ENCODE data around the gene ZNF333. TPM values are rescaled to one million over a fixed set of nuclear protein-coding genes. Genes with fewer than 3 reads are reported as not detected.
"Not testable (repeated sequence)": the region's sequence is repeated elsewhere in the genome, so short reads cannot be mapped to it uniquely, and the experiment has no call there.

Gene ZNF333
- total RNA-seq, 4 donors from 2014 or later: 8.7 to 43.1 (median 16.8) TPM

DNA sequence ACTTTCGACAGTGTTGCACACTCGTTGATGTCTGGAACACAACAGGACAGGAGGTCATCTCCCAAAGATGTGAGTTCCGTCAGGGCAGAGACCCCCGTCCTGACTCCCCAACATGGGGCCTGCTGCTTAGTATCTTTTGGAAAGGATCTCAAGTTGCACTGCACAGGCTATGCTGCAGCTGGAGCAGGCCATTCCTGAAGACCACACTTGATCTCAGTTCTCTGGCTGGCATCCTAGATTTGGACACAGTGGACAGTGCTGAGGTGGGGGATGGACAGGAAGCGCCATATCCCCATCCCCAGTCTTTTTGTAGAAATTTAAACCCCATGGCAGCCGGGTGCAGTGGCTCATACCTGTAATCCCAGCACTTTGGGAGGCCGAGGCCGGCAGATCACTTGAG, 82.6 kb downstream of the ZNF333 start:
- WGBS: 90% methylated on average over 5 of the region's 8 CpGs
- no peaks in the 10 kb centered on the region for H3K9me3 ChIP-seq
- H3K27ac ChIP-seq: no peak overlapping the region
- H3K36me3 ChIP-seq: peaks cover 6% of the 10 kb centered on the region
- H3K4me3 ChIP-seq: no peak overlapping the region
- TF ChIP-seq POLR2AphosphoS5 (IDR thresholded peaks at IDR 0.05): no peak
- TF ChIP-seq, protein P1, sequence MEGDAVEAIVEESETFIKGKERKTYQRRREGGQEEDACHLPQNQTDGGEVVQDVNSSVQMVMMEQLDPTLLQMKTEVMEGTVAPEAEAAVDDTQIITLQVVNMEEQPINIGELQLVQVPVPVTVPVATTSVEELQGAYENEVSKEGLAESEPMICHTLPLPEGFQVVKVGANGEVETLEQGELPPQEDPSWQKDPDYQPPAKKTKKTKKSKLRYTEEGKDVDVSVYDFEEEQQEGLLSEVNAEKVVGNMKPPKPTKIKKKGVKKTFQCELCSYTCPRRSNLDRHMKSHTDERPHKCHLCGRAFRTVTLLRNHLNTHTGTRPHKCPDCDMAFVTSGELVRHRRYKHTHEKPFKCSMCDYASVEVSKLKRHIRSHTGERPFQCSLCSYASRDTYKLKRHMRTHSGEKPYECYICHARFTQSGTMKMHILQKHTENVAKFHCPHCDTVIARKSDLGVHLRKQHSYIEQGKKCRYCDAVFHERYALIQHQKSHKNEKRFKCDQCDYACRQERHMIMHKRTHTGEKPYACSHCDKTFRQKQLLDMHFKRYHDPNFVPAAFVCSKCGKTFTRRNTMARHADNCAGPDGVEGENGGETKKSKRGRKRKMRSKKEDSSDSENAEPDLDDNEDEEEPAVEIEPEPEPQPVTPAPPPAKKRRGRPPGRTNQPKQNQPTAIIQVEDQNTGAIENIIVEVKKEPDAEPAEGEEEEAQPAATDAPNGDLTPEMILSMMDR (IDR thresholded peaks at IDR 0.05): no peak
- no peak for TF ChIP-seq POLR2A (IDR thresholded peaks at IDR 0.05)
- TF ChIP-seq EP300 (IDR thresholded peaks at IDR 0.05): no peak
- no peak for DNase-seq (ENCODE audit: low spot score in 2 of 2)
- peaks cover 13% of the 10 kb centered on the region for H3K4me1 ChIP-seq
- H3K27me3 ChIP-seq: no peaks in the 10 kb centered on the region

DNA sequence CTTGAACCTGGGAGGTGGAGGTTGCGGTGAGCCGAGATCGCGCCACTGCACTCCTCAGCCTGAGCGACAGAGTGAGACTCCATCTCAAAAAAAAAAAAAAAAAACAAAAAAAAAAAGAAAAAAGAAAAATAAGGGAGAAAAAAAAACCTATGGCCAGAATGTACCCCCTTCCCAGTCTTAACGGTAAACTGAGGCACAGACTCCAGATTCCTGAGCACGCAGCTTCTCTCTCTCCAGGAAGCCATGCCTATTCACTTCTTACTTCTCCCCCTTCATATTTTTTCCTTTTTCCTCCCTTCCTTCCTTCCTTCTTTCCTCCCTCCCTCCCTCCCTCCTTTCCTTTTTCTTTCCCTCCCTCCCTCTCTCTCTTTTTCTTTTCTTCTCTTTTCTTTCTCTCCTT, 83.1 kb downstream of the ZNF333 start:
- no peaks in the 10 kb centered on the region for H3K9me3 ChIP-seq
- H3K36me3 ChIP-seq: peaks cover 6% of the 10 kb centered on the region
- H3K4me1 ChIP-seq: peaks cover 13% of the 10 kb centered on the region
- no peak for TF ChIP-seq EP300 (IDR thresholded peaks at IDR 0.05)
- TF ChIP-seq, protein P1 (IDR thresholded peaks at IDR 0.05): no peak
- no peak for TF ChIP-seq POLR2AphosphoS5 (IDR thresholded peaks at IDR 0.05)
- TF ChIP-seq POLR2A (IDR thresholded peaks at IDR 0.05): no peak
- no peak overlapping the region for H3K27ac ChIP-seq
- DNase-seq (ENCODE audit: low spot score in 2 of 2): no peak
- H3K4me3 ChIP-seq: no peak overlapping the region
- 98% methylated on average over 7 of the region's 7 CpGs for WGBS
- no peaks in the 10 kb centered on the region for H3K27me3 ChIP-seq

DNA sequence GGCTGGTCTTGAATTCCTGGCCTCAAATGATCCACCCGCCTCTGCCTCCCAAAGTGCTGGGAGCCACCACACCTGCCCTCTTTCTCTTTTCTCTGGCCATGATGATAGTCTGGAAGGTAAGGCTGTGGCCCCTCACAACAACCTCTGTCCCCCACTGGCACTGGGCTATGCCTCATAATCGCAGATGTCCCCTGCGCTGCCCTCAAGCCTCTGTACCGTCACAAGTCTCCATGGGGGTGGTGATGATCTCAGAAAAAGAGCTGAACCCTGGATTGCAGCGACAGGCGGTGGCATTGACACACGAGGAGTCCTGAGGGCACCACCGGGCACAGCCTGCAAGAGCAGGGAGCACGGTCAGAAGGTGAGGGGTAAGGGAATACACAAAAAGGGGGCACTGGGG, 83.9 kb downstream of the ZNF333 start:
- not testable (repeated sequence) for H3K9me3 ChIP-seq, H3K27me3 ChIP-seq, H3K36me3 ChIP-seq, H3K27ac ChIP-seq, H3K4me3 ChIP-seq
- peak in 1 of 2 donors; percentile 20 for DNase-seq (ENCODE audit: low spot score in 2 of 2)
- H3K4me1 ChIP-seq: peaks cover 13% of the 10 kb centered on the region
- WGBS: 91% methylated on average over 9 of the region's 9 CpGs

DNA sequence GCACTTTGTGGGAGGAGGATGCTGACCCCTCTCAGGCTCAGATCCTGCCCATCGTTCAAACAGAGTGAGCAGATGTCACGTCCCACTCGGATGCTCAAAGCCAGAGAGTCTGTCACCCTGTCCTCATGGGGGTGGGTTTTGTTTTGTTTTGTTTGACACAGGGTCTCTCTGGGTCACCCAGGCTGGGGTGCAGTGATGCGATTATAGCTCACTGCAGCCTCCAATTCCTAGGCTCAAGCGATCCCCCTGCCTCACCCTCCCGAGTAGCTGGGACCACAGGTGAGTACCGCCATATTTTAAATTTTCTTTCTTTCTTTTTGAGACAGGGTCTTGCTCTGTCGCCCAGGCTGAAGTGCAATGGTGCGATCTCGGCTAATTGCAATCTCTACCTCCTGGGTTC, 84.5 kb downstream of the ZNF333 start:
- Histone ChIP-seq H3K36me3 (peaks cover 6% of the 10 kb centered on the region), H3K27ac (no peak overlapping the region), H3K9me3 (no peaks in the 10 kb centered on the region), H3K27me3 (no peaks in the 10 kb centered on the region), H3K4me3 (no peak overlapping the region), H3K4me1 (peaks cover 13% of the 10 kb centered on the region)
- 88% methylated on average over 10 of the region's 10 CpGs for WGBS
- peak in 1 of 2 donors; percentile 40 for DNase-seq (ENCODE audit: low spot score in 2 of 2)
- TF ChIP-seq, protein P1 (IDR thresholded peaks at IDR 0.05): no peak
- TF ChIP-seq POLR2A (IDR thresholded peaks at IDR 0.05) (no peak), EP300 (IDR thresholded peaks at IDR 0.05) (no peak), POLR2AphosphoS5 (IDR thresholded peaks at IDR 0.05) (no peak)

DNA sequence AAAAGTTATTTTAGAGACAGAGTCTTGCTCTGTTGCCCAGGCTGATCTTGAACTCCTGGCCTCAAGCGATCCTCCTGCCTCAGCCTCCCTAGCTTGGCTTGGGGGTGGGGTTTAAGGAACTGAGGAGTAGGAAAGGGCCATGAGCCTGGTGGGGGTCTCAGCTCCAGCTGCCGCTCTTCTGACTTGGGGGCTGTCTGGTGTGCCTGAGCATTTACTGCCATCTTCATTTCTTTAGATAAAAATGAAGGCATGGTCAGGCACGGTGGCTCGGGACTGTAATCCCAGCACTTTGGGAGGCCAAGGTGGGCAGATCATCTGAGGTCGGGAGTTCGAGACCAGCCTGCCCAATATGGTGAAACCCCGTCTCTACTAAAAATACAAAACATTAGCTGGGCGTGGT, 85.5 kb downstream of the ZNF333 start:
- peak in 1 of 2 donors; percentile 49 for DNase-seq (ENCODE audit: low spot score in 2 of 2)
- WGBS: 83% methylated on average over 8 of the region's 8 CpGs
- H3K27me3 ChIP-seq, H3K9me3 ChIP-seq, H3K36me3 ChIP-seq, H3K27ac ChIP-seq: not testable (repeated sequence)
- Histone ChIP-seq H3K4me1 (peaks cover 13% of the 10 kb centered on the region), H3K4me3 (peak overlapping the region; percentile 40)

DNA sequence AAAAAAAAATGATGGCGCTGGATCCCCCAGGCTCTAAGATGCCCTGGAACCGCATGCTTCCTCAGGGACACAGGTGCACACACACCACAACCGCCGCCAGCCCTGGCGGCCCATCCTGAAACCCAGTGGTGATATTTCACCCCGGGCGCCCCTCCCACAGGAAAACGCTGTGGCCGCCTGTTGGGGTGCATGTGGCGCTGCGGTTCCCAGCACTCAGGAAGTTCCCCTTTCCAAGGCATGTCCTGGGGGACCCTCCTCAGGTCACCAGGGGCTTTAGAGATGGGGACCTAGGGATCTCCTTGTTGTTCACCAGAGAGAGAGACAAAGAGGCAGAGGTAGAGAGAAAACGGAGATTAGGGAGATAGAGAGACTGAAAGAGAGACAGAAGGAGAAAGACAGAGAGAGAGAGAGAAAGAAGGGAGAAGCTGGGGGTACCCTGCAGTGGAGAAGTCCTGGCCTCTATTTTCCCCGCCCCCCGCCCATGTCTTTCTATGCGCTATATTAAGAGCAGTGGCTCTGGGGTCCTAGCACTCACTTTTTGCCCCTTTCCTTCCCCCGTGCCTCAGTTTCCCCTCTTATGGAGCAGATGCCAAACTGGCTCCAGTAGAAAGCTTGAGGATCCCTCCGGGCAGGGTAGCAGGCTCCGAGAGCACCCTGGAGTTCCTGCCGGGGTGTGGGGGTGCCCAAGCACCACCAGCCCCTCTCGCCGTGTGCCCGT, 86.2 kb downstream of the ZNF333 start:
- peaks cover 13% of the 10 kb centered on the region for H3K4me1 ChIP-seq
- WGBS: 7% methylated on average over 19 of the region's 22 CpGs
- DNase-seq (ENCODE audit: low spot score in 2 of 2): peak in 1 of 2 donors; percentile 78
- H3K9me3 ChIP-seq: no peaks in the 10 kb centered on the region
- H3K27me3 ChIP-seq: no peaks in the 10 kb centered on the region
- H3K27ac ChIP-seq: no peak overlapping the region
- TF ChIP-seq POLR2A (IDR thresholded peaks at IDR 0.05): no peak
- TF ChIP-seq, protein P1 (IDR thresholded peaks at IDR 0.05): no peak
- TF ChIP-seq EP300 (IDR thresholded peaks at IDR 0.05): no peak
- TF ChIP-seq POLR2AphosphoS5 (IDR thresholded peaks at IDR 0.05): no peak
- peak overlapping the region; percentile 40 for H3K4me3 ChIP-seq
- H3K36me3 ChIP-seq: peaks cover 3% of the 10 kb centered on the region

DNA sequence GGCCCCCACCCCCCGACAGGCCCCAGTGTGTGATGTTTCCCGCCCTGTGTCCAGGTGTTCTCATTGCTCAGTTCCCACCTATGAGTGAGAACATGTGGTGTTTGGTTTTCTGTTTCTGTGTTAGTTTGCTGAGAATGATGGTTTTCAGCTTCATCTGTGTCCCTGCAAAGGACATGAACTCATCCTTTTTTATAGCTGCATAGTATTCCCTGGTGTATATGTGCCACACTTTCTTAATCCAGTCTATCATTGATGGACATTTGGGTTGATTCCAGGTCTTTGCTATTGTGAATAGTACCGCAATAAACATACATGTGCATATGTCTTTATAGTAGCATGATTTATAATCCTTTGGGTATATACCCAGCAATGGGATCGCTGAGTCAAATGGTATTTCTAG, 87.8 kb downstream of the ZNF333 start:
- not testable (repeated sequence) for H3K36me3 ChIP-seq; H3K27ac ChIP-seq; H3K9me3 ChIP-seq; H3K4me3 ChIP-seq; H3K27me3 ChIP-seq; DNase-seq (ENCODE audit: low spot score in 2 of 2)
- peaks cover 13% of the 10 kb centered on the region for H3K4me1 ChIP-seq
- WGBS: 91% methylated on average over 4 of the region's 4 CpGs

DNA sequence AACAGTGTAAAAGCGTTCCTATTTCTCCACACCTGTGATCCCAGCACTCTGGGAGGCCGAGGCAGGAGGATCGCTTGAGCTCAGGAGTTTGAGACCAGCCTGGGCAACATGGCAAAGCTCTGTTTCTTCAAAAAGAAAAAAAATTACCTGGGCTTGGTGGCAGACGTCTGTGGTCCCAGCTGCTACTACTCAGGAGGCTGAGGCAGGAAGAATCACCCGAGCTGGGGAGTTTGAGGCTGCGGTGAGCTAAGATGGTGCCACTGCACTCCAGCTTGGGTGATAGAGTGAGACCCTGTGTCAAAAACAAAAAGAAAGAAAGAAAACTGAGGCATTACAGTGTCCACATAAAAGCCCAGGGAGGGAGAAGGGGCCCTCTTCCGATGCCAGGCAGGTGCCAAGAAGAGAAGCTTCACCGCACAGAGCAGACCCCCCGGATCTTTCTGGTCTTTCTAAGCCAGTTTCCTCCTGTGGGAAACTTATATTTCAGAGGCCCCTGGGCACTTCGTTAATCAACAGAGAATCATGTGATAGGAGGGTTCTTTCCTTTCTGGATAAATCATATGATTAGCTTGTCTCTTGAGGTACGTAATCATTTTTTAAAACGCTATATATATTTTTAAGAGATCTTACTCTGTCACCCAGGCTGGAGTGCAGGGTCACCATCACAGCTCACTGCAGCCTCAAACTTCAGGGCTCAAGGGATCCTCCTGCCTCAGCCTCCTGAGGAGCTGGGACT, 88.4 kb downstream of the ZNF333 start, which contains the start of gene ADGRE2:
Gene ADGRE2, minus strand, starts transcription at position 451 of the 736 bp plus-strand sequence. CDS start 1,804 bp downstream, outside the sequence.
- H3K4me3 ChIP-seq: not testable (repeated sequence)
- WGBS: 65% methylated on average over 12 of the region's 12 CpGs
- DNase-seq (ENCODE audit: low spot score in 2 of 2): peak in 1 of 2 donors; percentile 26

More for the DNA sequence above, 88.4 kb downstream of the ZNF333 start, which contains the start of gene ADGRE2:
- not testable (repeated sequence) for H3K27ac ChIP-seq, H3K36me3 ChIP-seq, H3K27me3 ChIP-seq, H3K9me3 ChIP-seq
- peaks cover 13% of the 10 kb centered on the region for H3K4me1 ChIP-seq
